Measurements from ENCODE around the gene DDX11.
"Not testable (repeated sequence)": the region's sequence is repeated elsewhere in the genome, so short reads cannot be mapped to it uniquely, and the experiment has no call there.

Gene DDX11

GRCh38 chr12:31034372-31034771 lies 39.3 kb upstream of the DDX11 start:
- H3K4me3 ChIP-seq (ENCODE audit: low read depth, low read length) = no peak overlapping the region
- no peak for TF ChIP-seq CTCF (IDR thresholded peaks at IDR 0.05; ENCODE audit: low read depth, low read length, missing control alignments)
- DNase-seq (ENCODE audit: low read depth) = no peak

GRCh38 chr12:31035226-31035625 lies 38.4 kb upstream of the DDX11 start:
- no peak overlapping the region for H3K4me3 ChIP-seq (ENCODE audit: low read depth, low read length)
- no peak for DNase-seq (ENCODE audit: low read depth)
- no peak for TF ChIP-seq CTCF (IDR thresholded peaks at IDR 0.05; ENCODE audit: low read depth, low read length, missing control alignments)

- DNase-seq (ENCODE audit: low read depth) = no peak
- no peak overlapping the region for H3K4me3 ChIP-seq (ENCODE audit: low read depth, low read length)
- TF ChIP-seq CTCF (IDR thresholded peaks at IDR 0.05; ENCODE audit: low read depth, low read length, missing control alignments) = no peak
These were observed 37.5 kb upstream of the DDX11 start for GRCh38 chr12:31035967-31036665.

GRCh38 chr12:31037028-31037427 lies 36.6 kb upstream of the DDX11 start:
- H3K4me3 ChIP-seq (ENCODE audit: low read depth, low read length) = no peak overlapping the region
- no peak for DNase-seq (ENCODE audit: low read depth)
- TF ChIP-seq CTCF (IDR thresholded peaks at IDR 0.05; ENCODE audit: low read depth, low read length, missing control alignments) = no peak

GRCh38 chr12:31037931-31038330 lies 35.7 kb upstream of the DDX11 start:
- H3K4me3 ChIP-seq (ENCODE audit: low read depth, low read length) = no peak overlapping the region
- no peak for TF ChIP-seq CTCF (IDR thresholded peaks at IDR 0.05; ENCODE audit: low read depth, low read length, missing control alignments)
- no peak for DNase-seq (ENCODE audit: low read depth)

- DNase-seq (ENCODE audit: low read depth) = no peak
- H3K4me3 ChIP-seq (ENCODE audit: low read depth, low read length) = no peak overlapping the region
- no peak for TF ChIP-seq CTCF (IDR thresholded peaks at IDR 0.05; ENCODE audit: low read depth, low read length, missing control alignments)
These were observed 32.6 kb upstream of the DDX11 start for GRCh38 chr12:31041033-31041564.

GRCh38 chr12:31050143-31050542 lies 23.5 kb upstream of the DDX11 start:
- not testable (repeated sequence) for DNase-seq (ENCODE audit: low read depth)

GRCh38 chr12:31050548-31050947 lies 23.1 kb upstream of the DDX11 start:
- not testable (repeated sequence) for DNase-seq (ENCODE audit: low read depth)

More at GRCh38 chr12:31050143-31050542, 23.5 kb upstream of the DDX11 start:
- not testable (repeated sequence) for H3K4me3 ChIP-seq (ENCODE audit: low read depth, low read length)

GRCh38 chr12:31051692-31052091 lies 22.0 kb upstream of the DDX11 start:
- H3K4me3 ChIP-seq (ENCODE audit: low read depth, low read length); DNase-seq (ENCODE audit: low read depth): not testable (repeated sequence)

More at GRCh38 chr12:31050548-31050947, 23.1 kb upstream of the DDX11 start:
- not testable (repeated sequence) for H3K4me3 ChIP-seq (ENCODE audit: low read depth, low read length)

GRCh38 chr12:31052121-31052520 lies 21.5 kb upstream of the DDX11 start:
- H3K4me3 ChIP-seq (ENCODE audit: low read depth, low read length); DNase-seq (ENCODE audit: low read depth): not testable (repeated sequence)

- not testable (repeated sequence) for DNase-seq (ENCODE audit: low read depth); H3K4me3 ChIP-seq (ENCODE audit: low read depth, low read length)
These were observed 20.8 kb upstream of the DDX11 start for GRCh38 chr12:31052666-31053439.
